ENCODE results near the gene CDK7.
"Not testable (repeated sequence)": the region's sequence is repeated elsewhere in the genome, so short reads cannot be mapped to it uniquely, and the experiment has no call there.

CDK7 gene

DNA sequence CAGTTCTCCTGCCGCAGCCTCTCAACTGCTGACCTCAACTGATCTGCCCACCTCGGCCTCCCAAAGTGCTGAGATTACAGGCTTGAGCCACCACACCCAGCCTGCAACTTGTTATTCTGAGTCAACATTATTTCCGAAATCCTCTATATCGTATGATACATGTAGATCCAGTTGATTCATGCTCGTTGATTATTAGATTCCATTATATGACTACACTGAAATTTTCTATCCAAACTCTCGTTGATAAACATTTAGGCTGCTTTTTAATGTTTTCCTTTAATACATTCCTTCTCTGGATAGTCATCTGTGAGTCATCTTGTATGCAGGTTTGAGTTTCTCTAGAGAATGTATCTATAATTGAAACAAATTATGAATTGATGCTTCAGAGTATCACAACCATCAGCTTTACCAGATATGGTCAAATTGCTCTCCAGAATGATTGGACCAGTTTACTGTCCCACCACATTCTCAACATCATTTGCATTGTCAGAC is 4.1 kb downstream of the CDK7 start:
- DNase-seq: no peak

- no peak for DNase-seq
Measured at GRCh38 chr5:69242215-69242927, 7.7 kb downstream of the CDK7 start.

DNA sequence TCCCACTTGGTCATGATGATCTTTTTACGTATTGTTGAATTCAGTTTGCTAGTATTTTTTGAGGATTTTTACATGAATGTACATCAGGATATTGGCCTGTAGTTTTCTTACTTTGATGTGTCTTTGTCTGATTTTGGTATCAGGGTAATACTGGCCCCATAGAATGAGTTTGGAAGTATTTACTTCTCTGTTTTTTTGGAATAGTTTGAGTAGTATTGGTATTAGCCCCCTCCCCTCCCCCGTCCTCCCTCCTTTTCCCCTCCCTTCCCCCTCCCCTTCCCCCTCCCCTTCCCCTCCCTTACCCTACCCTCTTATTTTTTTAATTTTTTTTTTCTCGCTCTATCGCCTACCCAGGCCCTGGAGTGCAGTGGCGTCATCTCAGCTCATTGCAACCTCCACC is 10.3 kb downstream of the CDK7 start:
- DNase-seq: no peak

GRCh38 chr5:69248019-69248418 is 13.3 kb downstream of the CDK7 start:
- DNase-seq: no peak

- DNase-seq: no peak
Measured at GRCh38 chr5:69250593-69250992, 15.9 kb downstream of the CDK7 start.

DNA sequence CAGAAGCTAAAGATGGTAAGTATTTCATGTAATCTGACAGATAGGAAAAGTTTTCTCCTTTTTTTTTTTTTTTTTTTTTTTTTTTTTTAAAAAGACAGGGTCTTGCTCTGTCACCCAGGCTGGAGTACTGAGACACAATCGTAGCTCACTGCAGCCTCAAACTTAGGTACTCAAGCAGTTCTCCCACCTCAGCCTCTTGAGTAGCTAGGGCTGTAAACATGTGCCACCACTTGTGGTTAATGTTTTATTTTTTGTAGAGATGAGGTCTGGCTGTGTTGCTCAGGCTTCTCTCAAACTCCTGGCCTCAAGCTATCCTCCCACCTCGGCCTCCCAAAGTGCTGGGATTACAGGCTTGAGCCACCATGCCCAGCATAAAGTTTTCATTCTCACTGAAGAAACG is 17.8 kb downstream of the CDK7 start:
- no peak for DNase-seq

DNA sequence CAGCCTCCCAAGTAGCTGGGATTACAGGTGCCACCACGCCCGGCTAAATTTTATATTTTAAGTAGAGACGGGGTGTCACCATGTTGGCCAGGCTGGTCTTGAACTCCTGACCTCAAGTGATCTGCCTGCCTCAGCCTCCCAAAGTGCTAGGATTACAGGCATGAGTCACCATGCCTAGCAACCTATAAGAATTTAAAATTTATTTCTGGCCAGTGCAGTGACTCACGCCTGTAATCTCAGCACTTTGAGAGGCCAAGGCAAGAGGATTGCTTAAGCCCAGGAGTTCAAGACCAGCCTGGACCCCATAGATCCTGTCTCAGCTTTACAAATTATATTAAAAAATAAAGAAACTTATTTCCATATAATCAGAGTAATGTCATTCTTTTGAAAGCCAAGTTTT is 21.3 kb downstream of the CDK7 start:
- not testable (repeated sequence) for DNase-seq

DNA sequence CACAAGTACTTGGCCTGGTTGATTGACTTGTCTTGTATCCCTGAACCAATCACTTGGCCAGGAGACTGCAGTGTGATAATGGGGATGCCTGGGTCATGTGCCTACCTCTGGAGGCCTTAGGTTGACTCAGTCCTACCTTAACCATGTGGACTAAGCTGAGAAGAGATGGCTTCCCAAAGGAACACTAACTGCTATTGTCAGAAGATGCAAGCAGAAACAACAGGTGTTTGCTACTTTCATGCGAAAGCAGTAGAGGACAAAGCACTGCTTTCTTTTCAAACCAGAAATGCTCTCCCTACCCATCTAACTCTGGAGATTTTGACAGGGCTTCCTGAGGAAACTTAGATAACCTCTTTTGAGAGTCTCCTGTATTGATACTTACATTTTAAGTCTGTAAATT is 22.9 kb downstream of the CDK7 start:
- no peak for DNase-seq

DNA sequence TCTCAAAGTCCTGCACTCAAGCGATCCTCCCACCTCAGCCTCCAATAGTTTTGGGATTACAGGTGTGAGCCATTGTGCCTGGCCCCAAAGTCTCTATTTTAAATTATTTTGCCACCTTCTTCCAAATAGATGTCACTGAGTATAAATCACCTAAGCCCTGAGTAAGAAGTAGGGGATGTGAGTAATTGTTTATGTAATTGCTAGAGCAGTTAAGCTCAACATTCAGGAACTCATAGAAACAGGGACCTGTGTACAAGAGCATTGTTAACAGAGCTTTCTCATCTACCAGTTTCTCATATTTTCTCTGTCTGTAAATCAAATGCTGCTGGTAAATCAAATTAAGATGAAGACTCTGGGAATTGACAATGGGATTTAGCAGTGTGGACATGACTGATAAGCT is 26.3 kb downstream of the CDK7 start:
- DNase-seq: no peak

DNA sequence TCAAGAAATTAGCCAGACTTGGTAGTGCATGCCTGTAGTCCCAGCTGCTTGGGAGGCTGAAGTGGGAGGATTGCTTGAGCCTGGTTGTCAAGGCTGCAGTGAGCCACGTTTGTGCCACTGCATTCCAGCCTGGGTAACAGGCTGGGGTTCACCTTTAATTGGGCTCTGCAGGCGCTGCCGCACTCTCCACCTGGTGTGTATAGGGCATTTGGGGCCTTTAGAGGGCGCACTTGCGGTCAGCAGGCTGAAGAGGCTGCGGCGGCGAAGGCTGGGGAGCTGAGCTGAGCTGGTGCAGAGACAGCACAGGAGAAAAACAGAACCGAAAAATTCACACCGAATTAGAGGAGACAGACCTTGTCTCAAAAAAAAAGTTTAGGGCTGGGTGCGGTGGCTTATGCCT is 31.2 kb downstream of the CDK7 start:
- no peak for DNase-seq

GRCh38 chr5:69268899-69269298 is 34.2 kb downstream of the CDK7 start:
- DNase-seq: no peak

DNA sequence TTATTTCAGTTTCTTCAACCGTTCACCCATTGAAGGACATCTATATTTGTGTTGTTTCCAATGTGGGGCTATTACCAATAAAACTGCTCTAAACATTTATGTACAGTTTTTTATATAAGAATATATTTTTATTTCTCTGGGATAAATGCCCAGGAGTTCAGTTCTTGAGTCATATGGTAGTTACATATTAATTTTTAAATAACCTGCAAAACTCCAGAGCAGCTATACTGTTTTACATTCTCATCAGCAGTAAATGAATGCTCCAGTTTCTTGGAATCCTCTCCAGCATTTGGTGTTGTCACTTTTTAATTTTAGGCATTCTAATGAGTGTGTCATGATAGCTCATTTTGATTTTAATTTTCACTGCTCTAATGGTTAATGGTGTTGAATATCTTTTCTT is 36.2 kb downstream of the CDK7 start:
- DNase-seq: no peak

- no peak for DNase-seq
Measured at GRCh38 chr5:69271376-69271775, 36.7 kb downstream of the CDK7 start.

- DNase-seq: no peak
Measured at GRCh38 chr5:69275563-69275962, 40.9 kb downstream of the CDK7 start.

- DNase-seq: no peak
Measured at GRCh38 chr5:69276422-69277174, 41.9 kb downstream of the CDK7 start.

DNA sequence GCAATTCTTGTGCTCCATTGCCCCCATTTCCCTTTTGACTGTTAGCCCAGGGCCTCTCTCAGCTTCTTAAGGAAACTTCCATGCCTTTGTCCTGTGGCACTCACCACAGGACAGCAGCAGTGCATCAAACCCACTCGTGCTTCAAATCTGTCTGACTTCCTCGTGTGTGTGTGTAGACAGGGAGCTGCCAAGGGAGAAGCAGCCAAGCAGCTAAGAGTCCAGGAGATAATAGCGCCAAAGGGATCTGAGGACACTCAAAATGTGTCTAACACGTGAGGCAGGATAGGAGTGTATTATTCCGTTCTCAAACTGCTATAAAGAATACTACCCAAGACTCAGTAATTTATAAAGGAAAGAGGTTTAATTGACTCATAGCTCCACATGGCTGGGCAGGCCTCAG is 44.8 kb downstream of the CDK7 start:
- no peak for DNase-seq

- no peak for DNase-seq
Measured at GRCh38 chr5:69281114-69281513, 46.4 kb downstream of the CDK7 start.

DNA sequence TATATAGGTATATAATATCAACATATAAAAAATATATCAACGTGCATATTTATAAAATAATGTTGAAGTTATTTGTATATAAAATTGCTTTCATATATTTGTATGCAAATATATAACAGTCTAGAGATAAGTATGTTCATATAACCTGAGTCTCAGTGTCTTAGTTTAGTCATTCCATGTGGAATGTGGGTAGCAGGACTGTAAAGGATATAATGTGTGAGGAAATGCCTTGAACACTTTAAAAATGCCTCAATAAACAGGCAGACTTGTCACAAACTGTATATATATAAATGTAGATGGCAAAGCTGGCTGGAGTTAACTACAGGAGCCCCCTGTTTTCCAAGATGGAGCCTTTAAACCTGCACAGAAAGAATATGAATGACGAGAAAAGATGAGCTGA is 49.5 kb downstream of the CDK7 start:
- DNase-seq: no peak

DNA sequence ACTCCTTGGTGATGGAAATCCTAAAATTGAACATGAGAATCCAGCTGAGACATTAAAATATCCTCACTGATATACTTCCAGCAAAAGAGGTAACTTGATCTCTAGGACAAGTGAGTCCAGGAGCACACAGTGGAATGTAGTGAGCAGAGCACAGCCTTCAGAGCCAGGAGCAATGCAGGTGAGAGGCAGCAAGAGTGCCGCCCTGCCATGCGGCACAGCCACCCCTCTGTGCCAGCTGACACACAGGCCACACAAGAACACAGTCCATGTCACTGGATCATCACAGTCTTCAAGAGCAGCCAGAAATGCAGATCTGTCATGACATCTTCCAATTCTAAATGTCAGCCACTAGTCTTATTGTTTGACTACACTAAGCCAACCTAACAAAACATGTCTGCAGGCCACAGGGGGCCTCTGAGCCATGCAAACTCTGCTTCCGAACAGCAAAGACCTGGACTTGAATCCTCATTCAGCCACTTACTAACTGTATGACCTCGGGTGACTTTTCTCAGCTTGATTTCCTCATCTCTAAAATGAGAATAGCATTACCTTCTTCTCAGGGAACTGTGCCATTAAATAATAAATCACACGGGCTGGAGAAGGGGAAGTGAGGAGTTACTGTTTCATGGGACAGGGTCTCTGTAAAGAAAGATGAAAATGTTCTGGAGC is 50.9 kb downstream of the CDK7 start:
- no peak for DNase-seq

- DNase-seq: no peak
Measured at GRCh38 chr5:69288069-69288468, 53.4 kb downstream of the CDK7 start.

DNA sequence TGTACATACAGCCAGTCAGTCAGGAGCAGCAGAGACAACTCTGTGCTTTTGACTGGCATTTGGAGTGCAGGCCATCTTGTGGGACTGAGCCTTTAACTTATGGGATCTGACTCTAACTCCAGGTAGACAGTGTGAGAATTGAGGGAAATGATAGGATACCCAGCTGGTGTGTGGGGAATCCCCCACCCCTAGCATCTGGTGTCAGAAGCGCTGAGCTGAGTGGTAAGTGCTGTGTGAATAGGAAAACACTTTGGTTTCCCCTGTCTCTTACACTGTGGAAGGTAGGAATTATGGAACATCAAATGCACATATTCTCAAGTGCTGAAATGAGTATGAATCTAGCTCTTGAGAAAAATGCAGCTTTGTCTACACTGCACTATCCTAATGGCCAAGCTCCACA is 54.0 kb downstream of the CDK7 start:
- no peak for DNase-seq

DNA sequence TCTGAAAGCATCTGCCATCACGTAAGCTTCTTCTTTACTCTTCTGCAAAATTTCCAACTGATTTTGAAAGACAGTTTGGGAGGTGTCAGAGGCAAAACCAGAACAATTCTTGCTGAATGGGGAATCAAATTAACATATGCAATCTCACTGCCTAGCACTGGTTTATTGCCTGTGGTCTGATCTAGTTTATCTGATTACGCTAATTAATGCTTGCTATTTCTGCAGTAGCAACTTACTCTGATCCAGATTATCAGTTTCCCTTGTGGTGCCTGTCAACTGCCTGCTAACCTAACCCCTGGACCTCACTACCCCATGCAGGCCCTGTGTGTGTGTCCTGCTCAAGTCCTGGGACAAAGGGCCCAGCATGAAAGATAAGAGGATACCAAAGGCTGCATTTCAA is 57.6 kb downstream of the CDK7 start:
- no peak for DNase-seq

GRCh38 chr5:69293882-69294281 is 59.2 kb downstream of the CDK7 start:
- DNase-seq: no peak

Data from NCI-H774 (cell line).